NK-92 (cell line): ENCODE data around the gene CPA5.
"Not testable (repeated sequence)": the region's sequence is repeated elsewhere in the genome, so short reads cannot be mapped to it uniquely, and the experiment has no call there.

Experiments
- DNase-seq: peaks from one replicate; lab custom pipeline; 2025; ENCODE audit not compliant: unreplicated experiment; lab: John Stamatoyannopoulos, UW

The CPA5 gene

GRCh38 chr7:130344271-130344866 is at the start of gene CPA5:
Gene CPA5 (plus strand): TSS chr7:130344816. CDS start chr7:130346486, 1,670 bp downstream.
- no peak for DNase-seq

GRCh38 chr7:130296221-130296951 is 48.2 kb upstream of the CPA5 start:
- DNase-seq: no peak

- DNase-seq: no peak
These were observed 46.7 kb upstream of the CPA5 start for GRCh38 chr7:130297628-130298543.

GRCh38 chr7:130298544-130299326 is 45.9 kb upstream of the CPA5 start:
- DNase-seq: no peak

- DNase-seq: no peak
These were observed 44.8 kb upstream of the CPA5 start for GRCh38 chr7:130299866-130300265.

DNA sequence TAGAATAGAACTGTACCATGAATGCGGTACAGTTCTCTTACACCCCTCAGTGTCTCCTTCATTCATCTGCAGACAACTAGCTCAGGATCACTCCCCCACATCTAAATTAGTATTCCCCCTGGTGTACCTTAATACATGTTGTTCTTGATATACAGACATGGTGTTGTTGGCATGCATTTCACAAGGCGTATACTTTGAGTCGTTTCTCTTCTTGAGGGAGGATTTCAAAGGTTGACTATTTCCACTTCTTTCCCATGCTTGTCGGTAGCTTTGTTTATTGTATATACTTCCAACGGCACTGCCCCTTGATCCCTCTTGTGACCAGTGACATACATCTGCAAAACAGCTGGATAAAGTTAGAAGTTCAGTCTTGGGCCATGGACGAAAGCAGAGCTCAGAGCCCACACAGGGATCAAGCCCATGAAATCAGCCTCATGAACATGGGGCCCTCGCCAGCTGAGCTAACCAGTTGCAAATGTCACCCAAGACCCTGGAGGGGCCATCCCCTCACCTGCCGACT is 43.1 kb upstream of the CPA5 start:
- DNase-seq: no peak

DNA sequence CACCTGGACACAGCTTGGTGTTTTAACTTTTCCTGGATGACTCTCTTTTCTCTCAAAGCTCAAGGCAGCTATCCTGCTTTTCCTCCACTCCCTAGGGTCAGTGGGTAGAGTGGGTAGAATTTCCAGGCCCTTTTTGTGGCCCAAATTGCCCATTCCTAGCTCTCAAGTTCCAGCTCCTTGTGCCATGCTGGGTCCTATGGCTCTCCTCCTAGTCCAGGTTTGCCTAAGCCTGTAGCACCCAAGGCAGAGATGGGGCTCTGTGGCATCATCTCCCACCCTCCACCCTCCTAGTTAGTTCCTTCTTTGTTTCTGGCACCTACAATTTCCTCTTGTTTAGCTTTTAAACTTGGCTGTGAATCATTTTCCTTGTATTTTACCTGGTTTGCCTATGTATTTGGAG is 42.0 kb upstream of the CPA5 start:
- DNase-seq: no peak

DNA sequence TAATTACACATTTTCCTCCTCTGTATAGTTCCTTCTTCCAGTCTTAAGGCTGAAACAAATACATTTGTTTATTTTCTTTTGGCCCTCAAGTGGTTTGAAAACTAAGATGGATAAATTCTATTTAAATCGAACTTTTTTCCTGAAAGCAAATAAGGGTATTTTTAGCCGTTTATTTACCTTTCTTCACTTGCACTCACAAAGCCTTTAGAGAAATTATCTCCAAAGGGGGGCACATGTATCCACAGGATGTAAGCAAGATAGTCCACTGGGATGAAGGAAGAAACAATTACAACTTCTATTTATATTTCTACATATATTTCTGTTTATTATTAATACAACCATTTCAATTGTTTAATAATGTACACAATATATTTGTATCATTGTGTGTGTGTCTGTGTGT is 41.5 kb upstream of the CPA5 start:
- DNase-seq: no peak

DNA sequence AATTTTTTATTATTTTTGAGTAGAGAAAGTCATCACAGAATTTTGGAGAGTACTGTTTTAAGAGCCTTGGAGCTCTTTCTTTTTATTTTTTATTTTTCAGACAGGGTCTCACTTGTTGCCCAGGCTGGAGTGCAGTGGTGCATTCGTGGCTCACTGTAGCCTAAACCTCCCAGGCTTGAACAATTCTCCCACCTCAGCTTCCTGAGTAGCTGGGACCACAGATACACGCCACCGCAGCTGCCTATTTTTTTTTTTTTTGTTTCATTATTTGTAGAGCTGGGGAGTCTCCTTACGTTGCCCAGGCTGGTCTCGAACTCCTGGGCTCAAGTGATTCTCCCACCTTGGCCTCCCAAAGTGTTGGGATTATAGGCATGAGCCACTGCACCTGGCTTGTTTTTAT is 41.1 kb upstream of the CPA5 start:
- no peak for DNase-seq

DNA sequence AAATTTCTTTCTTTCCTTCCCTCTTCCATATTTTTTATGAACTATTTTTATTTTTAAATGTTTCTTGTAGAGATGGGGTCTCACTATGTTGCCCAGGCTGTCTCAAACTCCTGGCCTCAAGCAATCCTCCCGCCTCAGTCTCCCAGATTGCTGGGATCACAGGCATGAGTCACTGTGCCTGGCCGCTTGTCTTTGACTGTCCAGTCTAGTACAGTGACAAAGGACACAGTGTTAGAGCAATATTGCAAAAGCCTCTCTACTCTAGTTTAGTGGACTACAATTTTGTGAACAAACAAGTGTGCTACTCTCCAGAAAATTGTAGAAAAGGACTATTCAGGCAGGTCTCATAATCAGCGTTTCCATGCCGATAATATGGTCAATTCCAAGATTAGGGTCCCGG is 40.6 kb upstream of the CPA5 start:
- no peak for DNase-seq

DNA sequence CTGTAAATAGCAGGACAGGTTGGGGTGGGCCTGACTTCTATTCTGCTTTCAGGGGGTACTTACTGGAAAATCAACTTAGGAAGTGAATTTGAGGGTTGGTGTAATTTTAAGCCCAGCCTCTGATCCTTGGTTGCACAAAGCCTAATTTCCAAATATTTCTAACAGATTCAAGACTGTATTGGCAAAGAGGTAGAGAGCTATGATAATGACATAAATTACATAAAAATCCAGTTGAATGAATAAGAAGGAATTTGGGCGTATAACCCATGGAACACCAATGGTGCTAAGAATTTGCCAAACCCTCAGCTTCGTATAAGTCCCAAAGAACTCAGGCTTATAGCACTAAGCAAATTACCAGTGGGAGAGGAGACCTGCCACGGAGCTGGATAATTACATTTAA is 39.7 kb upstream of the CPA5 start:
- DNase-seq: no peak

DNA sequence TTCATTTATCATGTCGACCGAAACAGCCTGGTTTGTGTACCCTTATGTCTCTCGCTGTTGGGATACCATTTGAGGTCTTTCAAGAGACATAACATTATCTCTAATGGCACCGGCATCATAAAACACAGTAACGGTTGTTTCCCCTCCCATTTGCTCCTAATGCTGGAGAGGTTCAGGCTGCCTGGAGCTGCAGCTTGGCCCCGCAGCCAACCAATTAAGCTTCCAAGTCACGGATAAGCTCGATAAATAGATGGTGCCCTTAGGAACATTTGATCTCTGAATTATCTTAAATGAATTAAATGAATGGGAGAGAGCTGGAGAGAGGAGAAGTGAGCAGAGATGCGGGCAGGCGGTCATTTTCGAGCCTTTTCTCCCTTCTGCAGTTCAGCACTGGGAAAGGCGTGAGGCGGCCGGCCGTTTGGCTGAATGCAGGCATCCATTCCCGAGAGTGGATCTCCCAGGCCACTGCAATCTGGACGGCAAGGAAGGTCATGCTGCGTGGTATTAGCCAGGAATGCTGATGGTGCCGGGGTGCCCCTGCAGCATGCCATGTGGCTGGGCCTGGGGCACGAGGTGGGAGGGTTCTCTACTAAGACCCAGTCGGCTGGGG is 39.1 kb upstream of the CPA5 start:
- no peak for DNase-seq

- DNase-seq: no peak
These were observed 34.6 kb upstream of the CPA5 start for GRCh38 chr7:130309986-130310385.

GRCh38 chr7:130314305-130314704 is 30.3 kb upstream of the CPA5 start:
- DNase-seq: no peak

GRCh38 chr7:130319541-130319940 is 25.1 kb upstream of the CPA5 start:
- DNase-seq: no peak

- not testable (repeated sequence) for DNase-seq
These were observed 22.9 kb upstream of the CPA5 start for GRCh38 chr7:130321542-130322229.

DNA sequence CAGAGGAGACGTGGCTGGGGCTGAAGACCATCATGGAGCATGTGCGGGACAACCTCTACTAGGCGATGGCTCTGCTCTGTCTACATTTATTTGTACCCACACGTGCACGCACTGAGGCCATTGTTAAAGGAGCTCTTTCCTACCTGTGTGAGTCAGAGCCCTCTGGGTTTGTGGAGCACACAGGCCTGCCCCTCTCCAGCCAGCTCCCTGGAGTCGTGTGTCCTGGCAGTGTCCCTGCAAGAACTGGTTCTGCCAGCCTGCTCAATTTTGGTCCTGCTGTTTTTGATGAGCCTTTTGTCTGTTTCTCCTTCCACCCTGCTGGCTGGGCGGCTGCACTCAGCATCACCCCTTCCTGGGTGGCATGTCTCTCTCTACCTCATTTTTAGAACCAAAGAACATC is 22.0 kb upstream of the CPA5 start:
- DNase-seq: no peak

DNA sequence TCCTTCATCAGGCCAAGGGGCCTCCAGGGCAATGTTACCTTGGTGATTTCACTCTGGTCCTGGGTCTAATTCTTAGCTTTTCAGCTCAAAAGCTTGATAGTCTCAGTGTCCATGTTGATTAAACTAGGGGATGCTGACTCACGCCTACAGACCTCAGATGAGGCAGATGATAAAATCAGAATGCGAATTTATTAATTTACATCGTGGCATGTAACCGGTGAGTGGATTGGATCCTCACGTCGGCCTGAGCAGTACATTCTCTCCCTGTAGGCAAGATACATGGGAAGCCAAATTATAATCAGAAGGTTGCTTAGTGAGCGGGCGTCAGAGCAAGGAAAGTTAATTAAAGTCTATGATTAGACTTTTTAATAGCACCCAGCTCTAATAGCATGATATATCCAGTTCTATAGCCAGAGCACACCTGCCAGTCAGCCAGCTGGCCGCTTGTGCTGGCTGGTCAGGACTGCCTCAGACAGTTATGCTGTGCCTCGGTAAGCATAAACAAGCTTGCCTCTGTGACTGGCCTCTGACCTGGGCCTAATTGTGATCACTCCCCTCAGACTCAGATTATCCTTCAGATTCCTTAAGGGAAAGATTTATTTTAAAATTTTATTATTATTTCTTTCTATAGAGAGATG is 20.2 kb upstream of the CPA5 start:
- no peak for DNase-seq

- no peak for DNase-seq
These were observed 14.9 kb upstream of the CPA5 start for GRCh38 chr7:130329681-130330080.
